Measurements from ENCODE around the gene BLNK. TPM values are rescaled to one million over a fixed set of nuclear protein-coding genes. Genes with fewer than 3 reads are reported as not detected.

The BLNK gene
- total and polyA plus RNA-seq, 7 donors: 0.15 to 3.7 (median 1.1) TPM

GRCh38 chr10:96266118-96266770, 5.1 kb downstream of the BLNK start:
- no peak overlapping the region for H3K4me3 ChIP-seq
- 71 to 73% (median 71%) methylated on average over 6 of the region's 6 CpGs for WGBS, 3 donors
- H3K4me1 ChIP-seq: peaks cover 7% of the 10 kb centered on the region
- H3K27me3 ChIP-seq (ENCODE audit: insufficient read depth in 3 of 3, low read length in 2 of 3): no peaks in the 10 kb centered on the region
- H3K9me3 ChIP-seq: no peaks in the 10 kb centered on the region
- intact Hi-C loops (cut with DNase I): no loop called here
- ATAC-seq: no peak
- no peaks in the 10 kb centered on the region for H3K36me3 ChIP-seq (ENCODE audit: insufficient read depth in 1 of 2, low read depth in 1 of 2)
- no peak for TF ChIP-seq CTCF (IDR thresholded peaks at IDR 0.05)
- DNase-seq: no peak
- H3K27ac ChIP-seq: no peak overlapping the region

GRCh38 chr10:96264938-96265337, 6.4 kb downstream of the BLNK start:
- no peak for DNase-seq
- Histone ChIP-seq H3K4me3 (no peak overlapping the region), H3K27ac (no peak overlapping the region), H3K4me1 (no peaks in the 10 kb centered on the region), H3K27me3 (ENCODE audit: insufficient read depth in 3 of 3, low read length in 2 of 3) (no peaks in the 10 kb centered on the region), H3K9me3 (no peaks in the 10 kb centered on the region), H3K36me3 (ENCODE audit: insufficient read depth in 1 of 2, low read depth in 1 of 2) (no peaks in the 10 kb centered on the region)
- TF ChIP-seq CTCF (IDR thresholded peaks at IDR 0.05): no peak
- WGBS, 3 donors: 84 to 98% (median 96%) methylated on average over 4 of the region's 4 CpGs
- no peak for ATAC-seq
- intact Hi-C loops (cut with DNase I): no loop called here

- Histone ChIP-seq H3K27me3 (ENCODE audit: insufficient read depth in 3 of 3, low read length in 2 of 3) (no peaks in the 10 kb centered on the region), H3K27ac (no peak overlapping the region), H3K9me3 (no peaks in the 10 kb centered on the region), H3K36me3 (ENCODE audit: insufficient read depth in 1 of 2, low read depth in 1 of 2) (no peaks in the 10 kb centered on the region), H3K4me1 (no peaks in the 10 kb centered on the region), H3K4me3 (no peak overlapping the region)
- intact Hi-C loops (cut with DNase I): no loop called here
- WGBS, 3 donors: 62 to 73% (median 69%) methylated on average over 4 of the region's 4 CpGs
- ATAC-seq: no peak
- TF ChIP-seq CTCF (IDR thresholded peaks at IDR 0.05): no peak
- no peak for DNase-seq
Observed at GRCh38 chr10:96263669-96264068, 7.7 kb downstream of the BLNK start.

- ATAC-seq: peak in 1 of 4 donors; percentile 73
- H3K4me1 ChIP-seq: no peaks in the 10 kb centered on the region
- WGBS, 3 donors: 64 to 90% (median 86%) methylated on average over 4 of the region's 4 CpGs
- no peak for TF ChIP-seq CTCF (IDR thresholded peaks at IDR 0.05)
- H3K9me3 ChIP-seq: no peaks in the 10 kb centered on the region
- no peak overlapping the region for H3K4me3 ChIP-seq
- DNase-seq: no peak
- H3K27me3 ChIP-seq (ENCODE audit: insufficient read depth in 3 of 3, low read length in 2 of 3): no peaks in the 10 kb centered on the region
- no peaks in the 10 kb centered on the region for H3K36me3 ChIP-seq (ENCODE audit: insufficient read depth in 1 of 2, low read depth in 1 of 2)
- intact Hi-C loops (cut with DNase I): no loop called here
- H3K27ac ChIP-seq: no peak overlapping the region
Observed at GRCh38 chr10:96263176-96263575, 8.2 kb downstream of the BLNK start.

GRCh38 chr10:96261930-96262329, 9.4 kb downstream of the BLNK start:
- no peak overlapping the region for H3K27ac ChIP-seq
- TF ChIP-seq CTCF (IDR thresholded peaks at IDR 0.05): no peak
- no peaks in the 10 kb centered on the region for H3K36me3 ChIP-seq (ENCODE audit: insufficient read depth in 1 of 2, low read depth in 1 of 2)
- H3K27me3 ChIP-seq (ENCODE audit: insufficient read depth in 3 of 3, low read length in 2 of 3): no peaks in the 10 kb centered on the region
- intact Hi-C loops (cut with DNase I): no loop called here
- no peaks in the 10 kb centered on the region for H3K4me1 ChIP-seq
- H3K4me3 ChIP-seq: no peak overlapping the region
- 84 to 92% (median 87%) methylated on average over 3 of the region's 3 CpGs for WGBS, 3 donors
- no peaks in the 10 kb centered on the region for H3K9me3 ChIP-seq
- ATAC-seq: no peak
- no peak for DNase-seq

Measured in psoas muscle (tissue), 8 donors.